GM12878 (cell line): ENCODE measurements around the gene COL27A1. TPM values are rescaled to one million over a fixed set of nuclear protein-coding genes. Genes with fewer than 3 reads are reported as not detected.

ENCODE experiments used
- ATAC-seq: fragments of 200-7000 bp; cut with Tn5 transposase; 3 replicates; pipeline ENCODE4 v1.9.1; 2020; ENCODE audit warnings: mild to moderate bottlenecking, moderate library complexity
- BruUV-seq: library from RNA; stranded (reverse); fragments of 400-500 nt; replicated peaks from 2 replicates; lab custom pipeline; 2021; lab: Mats Ljungman, UMichigan
- CTCF ChIA-PET: fragments of 300-600 bp; sonication (Branson Sonifier 250); formaldehyde crosslinking; extraction: SDS; loops from one replicate; lab custom pipeline; 2021; ENCODE audit warnings: inconsistent platforms; lab: Yijun Ruan, JAX
- POLR2A ChIA-PET: fragments of 350-600 bp; formaldehyde crosslinking; extraction: SDS; loops from one replicate; lab custom pipeline; 2021; ENCODE audit warnings: inconsistent platforms; lab: Charles Lee
- RAD21 ChIA-PET: fragments of 300-600 bp; sonication (Branson Sonifier 250); formaldehyde crosslinking; loops from one replicate; lab custom pipeline; 2023; ENCODE audit warnings: antibody characterized with exemption; ENCODE audit not compliant: unreplicated experiment; lab: Charles Lee
- SMC1A ChIA-PET: fragments of 300-600 bp; sonication (Branson Sonifier 250); formaldehyde crosslinking; loops from one replicate; lab custom pipeline; 2023; ENCODE audit not compliant: unreplicated experiment, uncharacterized antibody; lab: Charles Lee
- DNase-seq: peaks from one replicate; pipeline ENCODE4 v3.0.0-alpha.2; 2011; ENCODE audit warnings: low read depth, low spot score
- FAIRE-seq: peaks from 3 replicates; lab custom pipeline; 2011; peaks lifted over from hg19 to GRCh38; lab: Jason Lieb, UNC
- H2AFZ ChIP-seq: 2 replicates; pipeline ENCODE4 v1.6.0; 2011; ENCODE audit warnings: low read depth, low read length, control low read depth; ENCODE audit not compliant: control insufficient read depth
- H3K27ac ChIP-seq: 2 replicates; pipeline ENCODE4 v1.5.1; 2011; ENCODE audit warnings: control low read depth; ENCODE audit not compliant: control insufficient read depth, insufficient read depth
- H3K27me3 ChIP-seq, 2 experiments: replicated peaks in 1 of 2; 2 replicates each; pipeline versions ENCODE4 v1.6.0 to v1.6.1; 2011; ENCODE audit warnings: low read length in 1 of 2; ENCODE audit not compliant: control insufficient read depth in 2 of 2, insufficient read depth in 2 of 2
- H3K36me3 ChIP-seq, 2 experiments: 2 replicates each; pipeline ENCODE4 v1.5.1; 2011; ENCODE audit warnings: low read length in 1 of 2; ENCODE audit not compliant: control insufficient read depth in 2 of 2, insufficient read depth in 2 of 2
- H3K4me1 ChIP-seq: 2 replicates; pipeline ENCODE4 v1.6.1; 2011; ENCODE audit warnings: mild to moderate bottlenecking, low read length, moderate library complexity, mixed read lengths; ENCODE audit not compliant: control insufficient read depth, insufficient read depth
- H3K4me2 ChIP-seq: 2 replicates; pipeline ENCODE4 v1.6.0; 2011; ENCODE audit warnings: control low read depth; ENCODE audit not compliant: control insufficient read depth, insufficient read depth
- H3K4me3 ChIP-seq: fragments of 200-600 bp; sonication (generic); 2 replicates; pipeline ENCODE4 v1.5.1; 2016
- H3K79me2 ChIP-seq: 2 replicates; pipeline ENCODE4 v1.6.0; 2011; ENCODE audit warnings: low read length; ENCODE audit not compliant: control insufficient read depth, insufficient read depth
- H3K9ac ChIP-seq: 2 replicates; pipeline ENCODE4 v1.8.0; 2011; ENCODE audit warnings: low read length, control low read depth, mixed read lengths; ENCODE audit not compliant: control insufficient read depth, insufficient read depth
- H3K9me3 ChIP-seq: replicated peaks from 3 replicates; pipeline ENCODE4 v1.5.1; 2011; ENCODE audit warnings: mild to moderate bottlenecking, low read length; ENCODE audit not compliant: control insufficient read depth, insufficient read depth
- H4K20me1 ChIP-seq: 2 replicates; pipeline ENCODE4 v1.6.0; 2011; ENCODE audit not compliant: control insufficient read depth, insufficient read depth
- POLR2A ChIP-seq: IDR thresholded peaks from 2 replicates; pipeline ENCODE4 v1.6.1; 2011; ENCODE audit warnings: low read depth, mild to moderate bottlenecking, low read length
- RELB ChIP-seq: fragments of 450-650 bp; IDR thresholded peaks from 2 replicates; pipeline ENCODE4 v1.6.1; 2017; ENCODE audit warnings: low read depth, mild to moderate bottlenecking, moderate library complexity
- STAT1 ChIP-seq: fragments of 450-650 bp; conservative IDR thresholded peaks from 2 replicates; pipeline ENCODE4 v1.6.1; 2014; ENCODE audit warnings: antibody characterized with exemption, mild to moderate bottlenecking
- WGBS: methylation state at CpG from one replicate; pipeline ENCODE4 v1.1.6; 2016; ENCODE audit warnings: low lambda C conversion rate; ENCODE audit not compliant: insufficient replicate concordance, insufficient coverage; ENCODE audit errors: missing lambda C conversion rate; 5-methylcytosine and 5-hydroxymethylcytosine counted together
- in situ Hi-C: fragments of 300-500 bp; cut with MboI; formaldehyde crosslinking; loops from 9 replicates; pipeline ENCODE4 v1.14.3; 2018; ENCODE audit warnings: mixed read lengths
- intact Hi-C: fragments of 100-400 bp; cut with micrococcal nuclease; formaldehyde crosslinking; loops from one replicate; pipeline ENCODE4 v1.14.2; 2022; ENCODE audit not compliant: unreplicated experiment
- polyA plus RNA-seq, 11 experiments: library from polyadenylated mRNA; depleted of rRNA in 4 of 11; unstranded in 6 of 11; stranded (reverse) in 5 of 11; fragments of >200 nt; fragmentation: Nextera tagmentation in 4 of 11; fragmentation: Illumina TruSeq in 1 of 11; extraction: Ambion mirVana in 4 of 11; extraction: Trizol in 1 of 11; gene quantifications; 1 replicate in 1 of 11; 2 replicates in 10 of 11; pipeline versions ENCODE4 v1.2.1 to v1.2.3, GENCODE V29; 2011 to 2016; ENCODE audit warnings: inconsistent platforms in 2 of 11, missing spikeins in 2 of 11, low read depth in 1 of 11
- total RNA-seq, 4 experiments: library from RNA; depleted of rRNA in 3 of 4; stranded (reverse); fragments of >200 nt in 3 of 4; fragmentation: Illumina TruSeq in 1 of 4; extraction: Trizol in 1 of 4; gene quantifications; 2 replicates each; pipeline versions ENCODE4 v1.2.1 to v1.2.3, GENCODE V29; 2013 to 2021

The COL27A1 gene
- total and polyA plus RNA-seq, 10 of the 15 experiments (the other 5 are each of a cell fraction or from before 2014, with no cell fraction given), result 0.10 TPM; not detected in 9

- no TSS peak for BruUV-seq
- H3K27me3 ChIP-seq, result peaks cover 0 to 8% of the 10 kb centered on the region in 2 experiments; a peak in 2 of 4 replicates
- H3K4me1 ChIP-seq, result no peaks in the 10 kb centered on the region
- no peak overlapping the region for H3K27ac ChIP-seq
- no peak for FAIRE-seq
- no peak overlapping the region for H3K4me2 ChIP-seq
- 33% methylated on average over 15 of the region's 15 CpGs for WGBS
- no peaks in the 10 kb centered on the region for H3K36me3 ChIP-seq
- H3K79me2 ChIP-seq, result no peaks in the 10 kb centered on the region
- ChIA-PET CTCF (interaction anchor here (1.5 to 1.8 kb wide), 2 partner anchors 9 to 217 kb away, joined by 5 to 7 read pairs; no protein-coding TSS in a partner anchor), SMC1A (interaction anchor here (0.5 kb wide), 1 partner anchor 630 kb away, joined by 3 read pairs; no protein-coding TSS in a partner anchor), RAD21 (interaction anchor here (1.3 kb wide), 1 partner anchor 217 kb away, joined by 3 read pairs; no protein-coding TSS in a partner anchor), POLR2A (no interaction called here)
- intact Hi-C loops (no loop called here), in situ Hi-C loops (loop anchor here (25.0 kb wide), 1 partner anchor 212 kb away; the partner anchor contains the start of genes AMBP and KIF12)
- no peak overlapping the region for H2AFZ ChIP-seq
- ATAC-seq, result no peak
- H3K9me3 ChIP-seq, result no peaks in the 10 kb centered on the region
- no peak overlapping the region for H3K4me3 ChIP-seq
- TF ChIP-seq RELB (no peak), STAT1 (no peak), POLR2A (no peak)
- H4K20me1 ChIP-seq, result 0 out of 2 replicates have a peak, but pooled peaks cover 3% of the 10 kb centered on the region
- H3K9ac ChIP-seq, result no peak overlapping the region
- DNase-seq, result no peak
These were observed 144.2 kb downstream of the COL27A1 start for GRCh38 chr9:114299286-114300152.
